ENCODE data around the gene VRK1.

GRCh38 chr14:96909841-96910364, 112.7 kb downstream of the VRK1 start:
- TF ChIP-seq CTCF (IDR thresholded peaks at IDR 0.05): no peak
- no peak for TF ChIP-seq MAX (CRISPR knock-in tag; IDR thresholded peaks at IDR 0.05)
- TF ChIP-seq GABPB1 (CRISPR knock-in tag; IDR thresholded peaks at IDR 0.05): no peak
- TF ChIP-seq USF2 (CRISPR knock-in tag; IDR thresholded peaks at IDR 0.05): no peak
- TF ChIP-seq ZSCAN18 (CRISPR knock-in tag; IDR thresholded peaks at IDR 0.05): no peak
- TF ChIP-seq TP53 (CRISPR knock-in tag; IDR thresholded peaks at IDR 0.05): no peak
- TF ChIP-seq ERG (CRISPR knock-in tag; IDR thresholded peaks at IDR 0.05): no peak
- no peak for TF ChIP-seq MLX (CRISPR knock-in tag; IDR thresholded peaks at IDR 0.05)
- TF ChIP-seq FOXP1 (CRISPR knock-in tag; IDR thresholded peaks at IDR 0.05; ENCODE audit: borderline replicate concordance): no peak
- TF ChIP-seq NR1H2 (CRISPR knock-in tag; IDR thresholded peaks at IDR 0.05): no peak
- TF ChIP-seq CBFB (CRISPR knock-in tag; IDR thresholded peaks at IDR 0.05; ENCODE audit: low read depth): no peak
- no peak for TF ChIP-seq ATF3 (CRISPR knock-in tag; conservative IDR thresholded peaks at IDR 0.05)
- no peak for TF ChIP-seq NFE2L1 (CRISPR knock-in tag; IDR thresholded peaks at IDR 0.05)

Data from WTC11 (cell line).